Aorta (tissue), 5 donors: ENCODE results near the gene JPH3. TPM values are rescaled to one million over a fixed set of nuclear protein-coding genes. Genes with fewer than 3 reads are reported as not detected.

ENCODE experiments used
- ATAC-seq: fragments of 200-7000 bp; cut with Tn5 transposase; one replicate; pipeline ENCODE4 v1.9.1; 2022; ENCODE audit warnings: moderate library complexity; ENCODE audit not compliant: low FRiP score
- DNase-seq, 2 donors: peaks; one replicate each; pipeline ENCODE4 v3.0.0-alpha.2; 2020
- H3K27ac ChIP-seq, 2 donors: one replicate each; pipeline ENCODE4 v1.5.1; 2013; ENCODE audit warnings: low read length in 2 of 2, mild to moderate bottlenecking in 2 of 2, moderate library complexity in 2 of 2, control low read depth in 1 of 2, inconsistent platforms in 1 of 2, low read depth in 1 of 2
- H3K27me3 ChIP-seq, 2 donors: one replicate each; pipeline ENCODE4 v1.6.1; 2013; ENCODE audit warnings: control low read depth in 1 of 2, low read length in 1 of 2, mild to moderate bottlenecking in 1 of 2, moderate library complexity in 1 of 2; ENCODE audit not compliant: insufficient read depth in 2 of 2, control insufficient read depth in 1 of 2
- H3K36me3 ChIP-seq, 2 donors: one replicate each; pipeline ENCODE4 v1.6.1; 2013; ENCODE audit warnings: control low read depth in 1 of 2, low read length in 1 of 2, mild to moderate bottlenecking in 1 of 2; ENCODE audit not compliant: insufficient read depth in 2 of 2, control insufficient read depth in 1 of 2
- H3K4me1 ChIP-seq, 2 donors: one replicate each; pipeline ENCODE4 v1.6.1; 2013; ENCODE audit warnings: low read length in 2 of 2, control low read depth in 1 of 2, mild to moderate bottlenecking in 1 of 2, moderate library complexity in 1 of 2; ENCODE audit not compliant: insufficient read depth in 2 of 2, control insufficient read depth in 1 of 2
- H3K4me3 ChIP-seq, 2 donors: one replicate each; pipeline ENCODE4 v1.5.1; 2013; ENCODE audit warnings: low read length in 2 of 2, control low read depth in 1 of 2, mild to moderate bottlenecking in 1 of 2
- H3K9me3 ChIP-seq: one replicate; pipeline ENCODE4 v1.6.1; 2013; ENCODE audit warnings: mild to moderate bottlenecking, low read length; ENCODE audit not compliant: control insufficient read depth
- WGBS, 2 donors: extraction: QIAGEN DNeasy Blood & Tissue Kit; methylation state at CpG; one replicate each; pipeline ENCODE4 v1.1.7; 2013; 5-methylcytosine and 5-hydroxymethylcytosine counted together
- intact Hi-C, 2 donors: fragments of 100-400 bp; cut with DNase I; formaldehyde crosslinking; loops; one replicate each; pipeline versions ENCODE4 v1.14.2 to v1.15.0; 2022
- polyA plus RNA-seq, 2 donors: library from polyadenylated mRNA; stranded (reverse); fragments of 200-250 nt; gene quantifications; one replicate each; pipeline ENCODE4 v1.2.3, GENCODE V29; 2013
- total RNA-seq, 2 donors: library from RNA; stranded (reverse); fragmentation: NEBNext Ultra II Directional; extraction: Animal tissue kit (Norgen Biotek cat#: 25700); gene quantifications; one replicate each; pipeline ENCODE4 v1.2.1, GENCODE V29; 2021
- donor health status: healthy with polysubstance abuse.
- donor health status: Bipolar disorder and iron deficiency.
- donor health status: DM: no; HTN: no; CAD: no.
- donor health status: DM: no; HTN: no; CAD: no.
- donor health status: DM: yes; HTN: yes; CAD: no.

JPH3 gene
- total and polyA plus RNA-seq, 4 donors = 0.21 to 0.26 TPM; not detected in 2

DNA sequence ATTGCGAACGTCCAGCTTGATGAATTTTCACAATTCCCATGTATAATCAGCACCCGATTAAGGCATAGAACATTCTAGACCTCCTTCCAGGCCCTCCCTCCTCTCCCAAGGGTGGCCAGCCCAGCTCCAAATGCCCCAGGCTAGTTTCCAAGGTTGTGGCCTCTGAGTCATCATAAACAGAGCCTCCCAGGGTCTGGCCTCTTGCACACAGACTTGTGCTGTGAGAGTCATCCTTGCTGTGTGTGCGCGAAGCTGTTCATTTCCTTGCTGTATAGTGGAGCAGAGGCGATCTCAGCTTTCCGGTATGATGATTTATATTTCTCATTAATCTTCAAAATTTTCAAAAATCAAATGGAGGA, 20.5 kb upstream of the JPH3 start:
- H3K4me3 ChIP-seq = no peak overlapping the region
- H3K27ac ChIP-seq = peak overlapping the region in 1 of 2 donors; percentile 82
- H3K27me3 ChIP-seq = no peaks in the 10 kb centered on the region
- no peaks in the 10 kb centered on the region for H3K4me1 ChIP-seq
- 13 to 14% methylated on average over 7 of the region's 7 CpGs for WGBS, 2 donors
- intact Hi-C loops = loop anchor here in 1 of 2 donors (5.0 kb wide), 1 partner anchor 120 kb away; no protein-coding TSS in a partner anchor
- ATAC-seq = peak; percentile 90
- no peaks in the 10 kb centered on the region for H3K9me3 ChIP-seq
- no peaks in the 10 kb centered on the region for H3K36me3 ChIP-seq
- peak; percentile 89 for DNase-seq

DNA sequence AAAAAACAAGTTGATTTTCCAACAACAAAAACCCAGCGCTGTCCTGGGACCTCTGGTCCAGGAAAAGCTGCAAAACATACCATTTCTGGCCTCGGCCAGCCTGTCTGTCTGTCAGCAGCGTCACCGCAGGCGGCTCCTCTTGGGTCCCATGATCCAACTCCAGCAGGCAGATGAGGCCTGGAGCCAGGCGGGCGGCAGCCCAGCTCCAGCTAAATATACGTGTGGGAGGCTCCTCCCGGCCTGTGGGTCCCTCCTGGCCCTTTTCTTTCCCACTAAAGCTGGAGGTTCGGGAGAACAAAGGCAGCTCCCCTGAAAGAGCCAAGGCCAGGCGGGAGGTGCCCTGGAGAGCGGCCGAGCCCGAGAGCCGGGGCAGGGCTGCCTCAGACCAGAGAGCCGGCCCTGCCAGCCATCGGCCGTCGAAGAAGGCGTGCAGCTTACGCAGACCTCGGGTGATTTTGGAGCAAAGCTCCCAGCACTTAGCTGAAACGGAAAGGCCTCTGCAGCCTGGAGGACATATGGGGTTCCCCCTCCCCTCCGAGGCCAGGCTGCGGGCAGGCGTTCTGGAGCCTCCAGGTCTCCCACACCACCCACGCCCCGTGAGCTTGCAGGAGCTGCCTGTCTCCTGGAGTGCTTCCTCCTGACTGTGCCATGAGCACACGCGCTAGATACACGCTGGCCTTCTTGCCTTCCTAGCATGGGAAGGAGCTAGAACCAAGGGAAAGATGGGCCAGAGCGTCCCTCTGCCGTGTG, 19.9 kb upstream of the JPH3 start:
- no peaks in the 10 kb centered on the region for H3K36me3 ChIP-seq
- peak overlapping the region; percentile 71 to 82 for H3K27ac ChIP-seq
- intact Hi-C loops = loop anchor here in 1 of 2 donors (5.0 kb wide), 1 partner anchor 120 kb away; no protein-coding TSS in a partner anchor
- WGBS, 2 donors = 10 to 11% methylated on average over 31 to 33 of the region's 33 CpGs
- H3K9me3 ChIP-seq = no peaks in the 10 kb centered on the region
- H3K4me1 ChIP-seq = no peaks in the 10 kb centered on the region
- H3K4me3 ChIP-seq = no peak overlapping the region
- peak; percentile 88 for ATAC-seq
- DNase-seq = peak; percentile 88 to 89
- H3K27me3 ChIP-seq = no peaks in the 10 kb centered on the region

DNA sequence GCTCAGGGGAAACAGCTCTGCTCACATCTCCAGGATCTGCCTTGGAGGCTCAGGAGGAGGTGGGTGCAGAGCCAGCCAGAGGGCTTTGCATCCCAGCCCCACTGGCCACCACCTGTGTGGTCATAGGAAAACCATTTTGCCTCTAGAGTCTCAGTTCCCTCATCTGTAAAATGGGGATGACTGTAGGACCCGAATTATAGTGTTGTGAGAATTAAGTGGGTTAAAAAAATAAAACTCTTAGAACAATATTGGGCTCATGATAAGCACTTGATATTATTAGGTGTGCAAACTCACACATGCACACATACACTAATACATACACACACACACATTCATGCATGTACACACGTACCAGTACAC, 19.4 kb upstream of the JPH3 start:
- Histone ChIP-seq H3K27ac (peak overlapping the region; percentile 71 to 82), H3K4me3 (no peak overlapping the region), H3K27me3 (no peaks in the 10 kb centered on the region), H3K36me3 (no peaks in the 10 kb centered on the region), H3K4me1 (no peaks in the 10 kb centered on the region), H3K9me3 (no peaks in the 10 kb centered on the region)
- DNase-seq = no peak
- intact Hi-C loops = loop anchor here in 1 of 2 donors (5.0 kb wide), 1 partner anchor 121 kb away; no protein-coding TSS in a partner anchor
- WGBS, 2 donors = 64 to 67% methylated on average over 2 of the region's 2 CpGs
- ATAC-seq = no peak

DNA sequence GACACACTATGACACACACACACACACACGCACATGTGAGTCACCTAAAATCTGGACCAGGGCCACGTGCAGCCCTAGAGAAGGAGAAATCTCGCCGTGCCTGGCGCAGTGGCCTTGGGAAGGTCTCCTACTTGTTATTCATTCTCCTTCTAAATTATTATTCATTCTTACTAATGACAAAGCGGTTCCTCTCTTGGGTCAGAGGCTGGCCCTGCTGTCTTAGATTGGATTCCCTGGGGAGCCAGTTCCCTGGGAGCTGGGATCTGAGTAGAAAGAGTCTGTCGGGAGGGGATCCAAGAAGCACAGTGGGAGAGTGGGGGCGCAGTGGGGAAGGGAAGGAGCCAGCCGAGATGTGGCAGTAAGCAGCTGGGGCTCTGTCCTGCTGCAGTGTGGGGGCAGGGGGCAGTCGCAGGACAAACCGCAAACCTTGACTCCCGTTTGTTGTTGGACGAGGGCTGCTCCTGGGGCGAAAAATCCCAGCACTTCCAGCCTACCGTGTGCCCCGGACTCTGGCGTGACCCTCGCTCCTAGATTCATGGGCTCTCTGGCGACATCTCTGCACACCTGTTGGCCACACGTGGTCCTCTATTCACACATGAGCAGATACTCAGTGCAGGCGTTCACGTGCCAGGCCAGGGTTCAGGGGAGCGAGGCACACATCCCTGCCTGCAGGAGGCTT, 18.7 kb upstream of the JPH3 start:
- H3K4me3 ChIP-seq = no peak overlapping the region
- no peaks in the 10 kb centered on the region for H3K9me3 ChIP-seq
- no peaks in the 10 kb centered on the region for H3K36me3 ChIP-seq
- H3K27me3 ChIP-seq = no peaks in the 10 kb centered on the region
- WGBS, 2 donors = 51 to 63% methylated on average over 23 of the region's 23 CpGs
- no peaks in the 10 kb centered on the region for H3K4me1 ChIP-seq
- DNase-seq (peak; percentile 57 to 74), ATAC-seq (no peak)
- intact Hi-C loops = loop anchor here in 1 of 2 donors (5.0 kb wide), 1 partner anchor 121 kb away; no protein-coding TSS in a partner anchor
- no peak overlapping the region for H3K27ac ChIP-seq

DNA sequence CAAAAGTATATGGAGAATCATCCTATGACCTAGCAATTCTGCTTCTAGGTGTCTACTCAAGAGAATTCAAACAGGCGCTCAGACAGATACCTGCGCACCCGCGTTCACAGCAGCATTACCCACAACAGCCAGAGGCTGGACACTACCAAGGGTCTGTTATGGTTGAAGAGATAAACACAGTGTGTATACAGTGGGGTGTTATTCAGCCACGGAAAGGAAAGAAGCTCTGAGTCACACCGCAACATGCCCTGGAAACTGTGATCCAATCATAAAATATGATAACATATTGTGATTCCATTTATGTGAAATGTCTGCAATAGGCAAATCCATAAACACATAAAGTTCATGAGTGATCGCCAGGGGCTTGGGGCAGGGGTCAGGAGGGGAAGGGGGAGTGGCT, 18.0 kb upstream of the JPH3 start:
- H3K4me1 ChIP-seq = no peaks in the 10 kb centered on the region
- H3K4me3 ChIP-seq = no peak overlapping the region
- H3K36me3 ChIP-seq = no peaks in the 10 kb centered on the region
- DNase-seq (peak in 1 of 2 donors; percentile 29), ATAC-seq (no peak)
- no peak overlapping the region for H3K27ac ChIP-seq
- no peaks in the 10 kb centered on the region for H3K27me3 ChIP-seq
- H3K9me3 ChIP-seq = no peaks in the 10 kb centered on the region
- WGBS, 2 donors = 88 to 89% methylated on average over 7 of the region's 7 CpGs
- intact Hi-C loops = loop anchor here in 1 of 2 donors (5.0 kb wide), 1 partner anchor 122 kb away; no protein-coding TSS in a partner anchor

DNA sequence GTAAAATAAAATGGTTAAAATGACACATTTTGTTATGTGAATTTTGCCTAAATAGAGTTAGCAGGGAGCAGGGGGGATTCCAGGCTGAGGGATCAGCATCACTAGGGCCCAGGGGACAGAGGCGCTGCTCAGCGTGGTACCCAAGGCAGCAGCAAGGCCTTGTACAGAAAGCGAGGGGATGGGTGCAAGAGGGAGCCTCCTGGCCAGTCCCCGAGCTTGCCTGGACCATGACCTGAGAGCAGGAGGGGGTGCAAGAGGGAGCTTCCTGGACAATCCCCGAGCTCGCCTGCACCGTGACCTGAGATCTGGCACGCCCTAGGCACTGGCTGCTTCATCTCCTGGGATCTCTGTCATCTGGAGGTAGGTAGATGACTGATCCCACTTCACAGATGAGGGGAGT, 17.3 kb upstream of the JPH3 start:
- no peak overlapping the region for H3K27ac ChIP-seq
- no peaks in the 10 kb centered on the region for H3K4me1 ChIP-seq
- H3K9me3 ChIP-seq = no peaks in the 10 kb centered on the region
- ATAC-seq (no peak), DNase-seq (peak; percentile 42 to 55)
- intact Hi-C loops = loop anchor here (5.0 kb wide), 3 partner anchors 52 to 182 kb away; partner anchors contain the start of gene KLHDC4 (in 1 of the 2)
- 95 to 96% methylated on average over 8 of the region's 8 CpGs for WGBS, 2 donors
- no peak overlapping the region for H3K4me3 ChIP-seq
- no peaks in the 10 kb centered on the region for H3K36me3 ChIP-seq
- peaks cover 0 to under 1% of the 10 kb centered on the region in 2 donors for H3K27me3 ChIP-seq

DNA sequence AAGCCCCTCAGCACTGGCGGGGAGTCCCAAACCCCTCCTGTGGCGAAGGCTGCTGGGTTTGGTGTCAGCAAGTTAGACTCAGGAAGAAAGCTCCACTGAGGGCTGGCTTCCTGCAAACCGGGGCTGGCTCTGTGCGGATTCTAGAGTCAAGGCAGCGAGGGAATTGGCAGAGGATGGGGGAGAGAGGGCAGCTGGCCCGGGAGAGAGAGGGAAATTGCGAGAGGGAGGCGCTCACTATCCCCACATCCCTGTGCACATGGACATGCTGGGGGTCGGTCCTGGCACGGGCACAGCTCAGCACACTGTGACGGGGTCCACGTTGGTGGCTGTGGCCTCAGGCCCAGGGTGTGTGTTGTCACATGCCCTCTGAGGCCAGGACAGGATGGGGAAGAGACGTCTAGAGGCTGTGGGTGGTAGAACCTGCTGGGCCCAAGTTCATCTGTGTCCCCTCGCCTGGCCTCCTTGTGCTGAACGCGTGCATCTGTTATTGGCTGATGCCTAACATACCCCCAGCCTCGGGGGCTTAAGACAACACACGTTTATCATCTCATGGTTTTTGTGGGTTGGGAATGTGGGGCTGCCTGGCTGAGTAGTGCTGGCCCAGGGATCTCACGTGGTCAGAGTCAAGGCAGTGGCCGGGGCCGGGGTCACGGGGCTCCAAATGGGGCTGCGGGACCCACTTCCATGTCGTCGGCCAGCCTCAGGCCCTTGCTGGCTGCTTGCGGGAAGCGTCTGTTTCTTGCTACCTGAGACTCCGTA, 16.7 kb upstream of the JPH3 start:
- ATAC-seq (no peak), DNase-seq (peak; percentile 34 to 74)
- peaks cover 0 to 2% of the 10 kb centered on the region in 2 donors for H3K27me3 ChIP-seq
- intact Hi-C loops = loop anchor here in 1 of 2 donors (5.0 kb wide), 2 partner anchors 52 to 182 kb away; partner anchors contain the start of gene KLHDC4
- 49 to 57% methylated on average over 28 of the region's 28 CpGs for WGBS, 2 donors
- H3K9me3 ChIP-seq = no peaks in the 10 kb centered on the region
- no peak overlapping the region for H3K4me3 ChIP-seq
- no peak overlapping the region for H3K27ac ChIP-seq
- H3K36me3 ChIP-seq = no peaks in the 10 kb centered on the region
- no peaks in the 10 kb centered on the region for H3K4me1 ChIP-seq

DNA sequence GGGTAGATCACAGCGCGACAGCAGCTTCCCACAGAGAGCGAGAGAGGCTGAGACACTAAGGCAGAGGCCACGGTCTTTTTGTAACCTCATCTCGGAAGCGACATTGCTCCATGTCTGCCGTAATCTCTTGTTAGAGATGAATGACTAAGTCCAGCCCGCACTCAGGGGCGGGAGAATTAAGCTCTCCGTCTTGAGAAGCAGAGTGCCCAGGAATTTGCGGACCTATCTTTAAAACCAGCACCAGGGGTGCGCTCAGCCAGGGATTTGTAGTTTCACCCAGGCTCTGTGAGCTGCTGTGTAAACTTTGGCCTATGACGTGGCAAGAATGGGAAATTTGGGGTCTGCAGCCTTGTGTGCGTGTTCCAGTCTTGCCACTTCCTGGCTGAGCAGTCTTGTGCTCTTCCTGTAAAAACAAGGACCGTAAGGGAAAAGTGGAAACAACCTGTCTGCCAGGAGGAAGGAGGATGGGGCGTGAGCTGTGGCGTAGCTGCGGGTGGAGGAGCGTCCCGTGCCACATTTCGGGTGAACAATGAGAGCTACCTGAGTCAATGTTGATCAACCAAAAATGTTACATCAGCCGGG, 16.0 kb upstream of the JPH3 start:
- Histone ChIP-seq H3K27ac (no peak overlapping the region), H3K4me3 (no peak overlapping the region), H3K27me3 (peaks cover 0 to 2% of the 10 kb centered on the region in 2 donors), H3K4me1 (no peaks in the 10 kb centered on the region), H3K9me3 (no peaks in the 10 kb centered on the region), H3K36me3 (no peaks in the 10 kb centered on the region)
- 61 to 66% methylated on average over 22 of the region's 22 CpGs for WGBS, 2 donors
- ATAC-seq (no peak), DNase-seq (peak; percentile 35 to 53)
- intact Hi-C loops = loop anchor here in 1 of 2 donors (5.0 kb wide), 2 partner anchors 51 to 181 kb away; partner anchors contain the start of gene KLHDC4
